ENCODE data around the gene MAP3K19. TPM values are rescaled to one million over a fixed set of nuclear protein-coding genes. Genes with fewer than 3 reads are reported as not detected.
"Not testable (repeated sequence)": the region's sequence is repeated elsewhere in the genome, so short reads cannot be mapped to it uniquely, and the experiment has no call there.

MAP3K19 gene
- total RNA-seq, 1 donor from 2014 or later = not detected

- Mint-ChIP-seq H3K4me1 (ENCODE audit: unreplicated experiment) (no peaks in the 10 kb centered on the region), H3K9me3 (ENCODE audit: unreplicated experiment) (no peaks in the 10 kb centered on the region), H3K27ac (ENCODE audit: unreplicated experiment) (no peak overlapping the region), H3K4me3 (ENCODE audit: unreplicated experiment) (no peak overlapping the region), H3K27me3 (ENCODE audit: unreplicated experiment) (peaks cover 31% of the 10 kb centered on the region), H3K36me3 (ENCODE audit: unreplicated experiment) (no peaks in the 10 kb centered on the region)
- TF ChIP-seq, protein P1, sequence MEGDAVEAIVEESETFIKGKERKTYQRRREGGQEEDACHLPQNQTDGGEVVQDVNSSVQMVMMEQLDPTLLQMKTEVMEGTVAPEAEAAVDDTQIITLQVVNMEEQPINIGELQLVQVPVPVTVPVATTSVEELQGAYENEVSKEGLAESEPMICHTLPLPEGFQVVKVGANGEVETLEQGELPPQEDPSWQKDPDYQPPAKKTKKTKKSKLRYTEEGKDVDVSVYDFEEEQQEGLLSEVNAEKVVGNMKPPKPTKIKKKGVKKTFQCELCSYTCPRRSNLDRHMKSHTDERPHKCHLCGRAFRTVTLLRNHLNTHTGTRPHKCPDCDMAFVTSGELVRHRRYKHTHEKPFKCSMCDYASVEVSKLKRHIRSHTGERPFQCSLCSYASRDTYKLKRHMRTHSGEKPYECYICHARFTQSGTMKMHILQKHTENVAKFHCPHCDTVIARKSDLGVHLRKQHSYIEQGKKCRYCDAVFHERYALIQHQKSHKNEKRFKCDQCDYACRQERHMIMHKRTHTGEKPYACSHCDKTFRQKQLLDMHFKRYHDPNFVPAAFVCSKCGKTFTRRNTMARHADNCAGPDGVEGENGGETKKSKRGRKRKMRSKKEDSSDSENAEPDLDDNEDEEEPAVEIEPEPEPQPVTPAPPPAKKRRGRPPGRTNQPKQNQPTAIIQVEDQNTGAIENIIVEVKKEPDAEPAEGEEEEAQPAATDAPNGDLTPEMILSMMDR (IDR thresholded peaks at IDR 0.05) = peak; percentile 35
- DNase-seq (ENCODE audit: extremely low spot score, unreplicated experiment) = no peak
Measured at GRCh38 chr2:135043345-135043744, 3.9 kb downstream of the MAP3K19 start.

- Mint-ChIP-seq H3K27me3 (ENCODE audit: unreplicated experiment) (peaks cover 16% of the 10 kb centered on the region), H3K36me3 (ENCODE audit: unreplicated experiment) (no peaks in the 10 kb centered on the region), H3K4me3 (ENCODE audit: unreplicated experiment) (no peak overlapping the region)
Measured at GRCh38 chr2:135037831-135038230, 9.4 kb downstream of the MAP3K19 start.

GRCh38 chr2:135033216-135033615, 14.0 kb downstream of the MAP3K19 start:
- H3K27me3 Mint-ChIP-seq (ENCODE audit: unreplicated experiment); H3K4me1 Mint-ChIP-seq (ENCODE audit: unreplicated experiment); H3K9me3 Mint-ChIP-seq (ENCODE audit: unreplicated experiment); H3K4me3 Mint-ChIP-seq (ENCODE audit: unreplicated experiment); DNase-seq (ENCODE audit: extremely low spot score, unreplicated experiment); H3K27ac Mint-ChIP-seq (ENCODE audit: unreplicated experiment); H3K36me3 Mint-ChIP-seq (ENCODE audit: unreplicated experiment): not testable (repeated sequence)

More at GRCh38 chr2:135037831-135038230, 9.4 kb downstream of the MAP3K19 start:
- no peaks in the 10 kb centered on the region for H3K9me3 Mint-ChIP-seq (ENCODE audit: unreplicated experiment)
- no peak overlapping the region for H3K27ac Mint-ChIP-seq (ENCODE audit: unreplicated experiment)
- no peaks in the 10 kb centered on the region for H3K4me1 Mint-ChIP-seq (ENCODE audit: unreplicated experiment)
- TF ChIP-seq, protein P1 (IDR thresholded peaks at IDR 0.05) = no peak
- no peak for DNase-seq (ENCODE audit: extremely low spot score, unreplicated experiment)

DNA sequence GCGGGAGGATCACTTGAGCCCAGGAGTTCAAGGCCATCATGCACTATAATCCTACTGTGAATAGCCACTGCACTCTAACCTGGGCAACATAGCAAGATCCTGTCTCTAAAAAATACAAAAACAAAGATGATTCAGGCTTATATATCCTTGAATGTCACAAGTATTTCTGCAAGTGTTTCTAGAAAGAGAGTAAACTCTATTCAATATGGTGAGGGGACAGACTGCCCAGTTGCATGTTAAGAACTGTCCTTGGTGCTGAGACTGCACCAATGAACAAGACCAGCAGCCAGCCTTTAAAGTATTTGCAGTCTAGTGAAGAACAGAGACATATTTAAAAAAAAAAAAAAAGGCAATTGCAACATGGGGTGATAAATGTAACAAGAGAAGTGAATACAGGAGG, 16.4 kb downstream of the MAP3K19 start:
- no peak for DNase-seq (ENCODE audit: extremely low spot score, unreplicated experiment)
- no peak overlapping the region for H3K4me3 Mint-ChIP-seq (ENCODE audit: unreplicated experiment)
- TF ChIP-seq, protein P1 (IDR thresholded peaks at IDR 0.05) = no peak
- no peaks in the 10 kb centered on the region for H3K36me3 Mint-ChIP-seq (ENCODE audit: unreplicated experiment)
- peaks cover 11% of the 10 kb centered on the region for H3K27me3 Mint-ChIP-seq (ENCODE audit: unreplicated experiment)
- H3K9me3 Mint-ChIP-seq (ENCODE audit: unreplicated experiment) = peaks cover 7% of the 10 kb centered on the region
- H3K4me1 Mint-ChIP-seq (ENCODE audit: unreplicated experiment) = no peaks in the 10 kb centered on the region
- H3K27ac Mint-ChIP-seq (ENCODE audit: unreplicated experiment) = no peak overlapping the region

DNA sequence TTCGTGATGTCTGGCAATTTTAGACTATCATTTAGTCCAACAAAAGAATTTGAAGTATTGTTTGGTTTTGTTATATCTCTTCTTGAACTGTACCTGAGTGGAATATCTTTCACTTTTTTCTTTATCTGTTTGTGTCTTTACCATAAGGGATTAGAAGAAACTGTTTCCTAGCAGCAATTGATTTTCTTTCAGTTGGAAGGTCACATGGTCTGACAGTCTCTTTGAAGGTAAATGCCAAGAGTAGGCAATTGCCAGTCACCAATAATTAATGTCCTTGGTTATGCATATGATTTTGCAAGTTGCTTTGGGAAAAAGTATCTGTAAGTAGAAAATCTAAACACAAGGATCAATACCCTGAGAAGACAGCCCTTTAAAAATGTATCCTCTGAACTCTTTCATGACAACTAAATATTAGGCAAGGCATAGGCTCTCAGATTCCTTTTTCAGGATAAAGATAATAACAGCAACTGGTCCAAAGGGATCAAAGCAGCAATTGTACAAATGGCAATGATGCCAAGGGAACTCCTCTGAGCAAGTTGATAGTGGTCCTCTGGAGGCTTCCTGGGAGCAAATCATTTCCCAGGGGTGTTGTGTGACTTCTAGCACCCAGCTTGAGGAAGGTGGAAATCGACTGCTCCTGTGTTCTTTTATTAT, 17.6 kb downstream of the MAP3K19 start:
- peaks cover 15% of the 10 kb centered on the region for H3K27me3 Mint-ChIP-seq (ENCODE audit: unreplicated experiment)
- H3K27ac Mint-ChIP-seq (ENCODE audit: unreplicated experiment) = no peak overlapping the region
- H3K4me3 Mint-ChIP-seq (ENCODE audit: unreplicated experiment) = no peak overlapping the region
- TF ChIP-seq, protein P1 (IDR thresholded peaks at IDR 0.05) = no peak
- no peak for DNase-seq (ENCODE audit: extremely low spot score, unreplicated experiment)
- no peaks in the 10 kb centered on the region for H3K36me3 Mint-ChIP-seq (ENCODE audit: unreplicated experiment)
- H3K9me3 Mint-ChIP-seq (ENCODE audit: unreplicated experiment) = peaks cover 7% of the 10 kb centered on the region
- no peaks in the 10 kb centered on the region for H3K4me1 Mint-ChIP-seq (ENCODE audit: unreplicated experiment)

Data from osteocyte (in vitro differentiated cells).